ENCODE results near the gene FBXL22.
A peak's percentile ranks its signal among the peaks of the same experiment; 100 is the strongest.

Gene FBXL22

DNA sequence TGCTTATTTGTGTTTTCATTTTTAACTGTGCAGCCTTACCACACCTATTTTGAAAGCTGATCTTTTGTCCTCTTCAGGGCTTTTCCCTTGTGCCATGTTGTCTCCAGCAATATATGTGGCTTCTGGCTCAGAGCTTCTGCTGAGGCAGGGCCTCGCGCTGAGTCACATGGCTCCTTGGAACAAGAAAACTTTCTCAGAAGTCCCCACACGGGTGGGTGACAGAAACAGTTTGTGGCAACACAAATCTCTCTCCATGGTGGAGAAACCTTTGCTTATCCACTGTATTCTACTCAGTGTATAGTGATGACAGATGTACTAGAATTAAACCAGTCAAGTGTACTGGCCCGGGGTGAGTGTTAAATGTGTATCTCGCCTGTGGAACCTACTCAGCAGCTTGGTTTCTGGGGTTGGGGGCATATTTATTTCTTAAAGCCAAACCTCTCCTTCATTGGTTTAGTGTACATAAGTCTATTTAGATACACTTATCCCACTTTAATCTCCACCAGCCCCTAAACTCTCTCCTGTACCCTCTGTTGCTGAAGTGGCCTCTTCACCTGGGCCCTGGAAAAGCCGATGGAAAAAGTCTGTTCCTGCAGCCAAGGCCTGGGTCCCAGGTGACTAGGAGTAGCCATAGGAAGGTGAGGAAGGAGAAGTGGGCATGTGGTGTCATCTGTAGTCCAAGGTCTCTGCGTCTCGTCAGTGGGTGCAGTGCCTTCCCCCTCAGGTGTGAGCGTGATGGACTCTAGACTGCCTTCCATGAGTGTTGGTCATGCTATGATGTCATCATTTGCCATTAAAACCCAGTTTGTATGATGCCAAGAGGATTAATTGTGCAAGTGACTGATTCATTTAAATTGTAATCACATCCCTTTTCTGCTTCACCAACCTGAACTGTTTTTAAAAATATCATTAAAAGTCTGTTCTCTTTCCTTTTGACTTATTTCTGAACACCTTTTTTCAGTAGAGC is 3.2 kb upstream of the FBXL22 start:
- no peak for DNase-seq (ENCODE audit: low read depth)

DNA sequence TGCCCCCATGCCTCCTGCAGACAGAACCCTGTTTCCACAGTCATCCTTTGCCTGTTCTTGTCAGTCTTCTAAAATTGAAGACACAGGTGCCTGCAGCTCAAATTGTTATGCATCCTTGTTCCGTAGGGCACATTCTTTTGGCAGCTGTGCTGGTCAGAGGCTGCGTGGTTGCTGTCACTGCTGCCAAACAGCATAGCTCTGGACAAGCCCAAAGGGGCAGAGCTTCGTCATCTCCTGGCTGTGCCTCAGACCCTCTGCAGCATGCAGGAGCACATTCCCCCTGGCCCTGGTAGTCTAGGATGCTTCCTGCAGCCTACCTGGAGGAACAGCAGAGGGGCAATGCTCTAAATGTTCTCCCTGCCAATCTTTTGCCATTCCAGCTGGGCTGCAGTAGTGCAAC is 2.1 kb upstream of the FBXL22 start:
- no peak for DNase-seq (ENCODE audit: low read depth)

DNA sequence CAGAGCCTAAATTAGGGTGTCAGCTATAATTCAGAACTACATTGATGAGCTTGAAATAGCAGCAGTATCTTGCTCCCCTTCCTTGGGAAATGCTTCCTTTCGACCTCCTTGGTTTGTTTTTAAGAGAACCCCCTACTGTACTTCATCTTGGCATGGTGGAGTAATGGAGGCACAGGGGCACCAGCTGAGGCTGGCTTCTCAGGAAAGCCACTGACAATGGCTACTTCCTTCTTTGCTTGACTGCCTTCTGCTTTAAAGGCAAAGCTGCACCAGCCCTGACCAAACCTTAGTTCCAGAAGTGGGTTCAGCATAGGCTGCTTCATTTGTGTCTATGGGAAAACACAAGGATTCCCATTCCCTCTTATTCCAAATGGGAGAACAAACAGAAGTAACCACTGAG is 1.5 kb upstream of the FBXL22 start:
- no peak for DNase-seq (ENCODE audit: low read depth)

DNA sequence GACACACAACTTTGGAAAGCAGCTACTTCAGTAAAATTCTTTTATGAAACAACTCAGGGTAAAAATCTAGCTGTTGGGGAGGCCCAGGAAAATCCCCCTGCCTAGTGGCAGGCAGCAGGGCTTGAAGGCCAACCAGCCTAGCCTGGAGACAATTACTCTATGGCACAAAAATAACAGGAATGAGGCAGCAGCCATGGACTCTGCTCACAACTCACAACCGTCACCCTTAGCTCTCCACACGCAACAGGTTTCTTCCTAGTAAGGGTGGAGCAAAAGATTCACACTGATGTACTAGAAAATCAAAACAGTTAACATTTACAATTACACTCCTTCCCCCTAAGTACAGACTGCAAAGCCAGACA is 530 bp upstream of the FBXL22 start:
- no peak for DNase-seq (ENCODE audit: low read depth)

DNA sequence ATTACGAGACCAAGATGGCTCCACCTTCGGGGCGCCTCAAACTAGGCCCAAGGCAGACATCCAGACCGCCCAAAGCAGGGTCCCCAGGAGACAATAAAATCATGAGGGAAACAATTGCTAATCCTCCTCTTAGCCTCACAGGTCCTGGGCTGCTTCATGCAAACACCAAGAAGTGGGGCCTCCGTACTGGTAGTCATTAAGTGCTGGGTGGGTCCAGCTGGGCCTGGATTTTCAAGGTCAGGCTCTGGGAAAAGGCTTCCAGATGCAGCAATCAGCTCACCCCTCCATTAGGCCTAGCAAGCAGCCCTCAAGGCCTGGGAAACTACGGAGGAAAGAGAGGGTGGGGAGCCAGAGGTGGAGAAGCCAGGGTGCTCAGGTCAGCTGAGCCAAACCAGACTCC is 634 bp downstream of the FBXL22 start:
- no peak for DNase-seq (ENCODE audit: low read depth)

DNA sequence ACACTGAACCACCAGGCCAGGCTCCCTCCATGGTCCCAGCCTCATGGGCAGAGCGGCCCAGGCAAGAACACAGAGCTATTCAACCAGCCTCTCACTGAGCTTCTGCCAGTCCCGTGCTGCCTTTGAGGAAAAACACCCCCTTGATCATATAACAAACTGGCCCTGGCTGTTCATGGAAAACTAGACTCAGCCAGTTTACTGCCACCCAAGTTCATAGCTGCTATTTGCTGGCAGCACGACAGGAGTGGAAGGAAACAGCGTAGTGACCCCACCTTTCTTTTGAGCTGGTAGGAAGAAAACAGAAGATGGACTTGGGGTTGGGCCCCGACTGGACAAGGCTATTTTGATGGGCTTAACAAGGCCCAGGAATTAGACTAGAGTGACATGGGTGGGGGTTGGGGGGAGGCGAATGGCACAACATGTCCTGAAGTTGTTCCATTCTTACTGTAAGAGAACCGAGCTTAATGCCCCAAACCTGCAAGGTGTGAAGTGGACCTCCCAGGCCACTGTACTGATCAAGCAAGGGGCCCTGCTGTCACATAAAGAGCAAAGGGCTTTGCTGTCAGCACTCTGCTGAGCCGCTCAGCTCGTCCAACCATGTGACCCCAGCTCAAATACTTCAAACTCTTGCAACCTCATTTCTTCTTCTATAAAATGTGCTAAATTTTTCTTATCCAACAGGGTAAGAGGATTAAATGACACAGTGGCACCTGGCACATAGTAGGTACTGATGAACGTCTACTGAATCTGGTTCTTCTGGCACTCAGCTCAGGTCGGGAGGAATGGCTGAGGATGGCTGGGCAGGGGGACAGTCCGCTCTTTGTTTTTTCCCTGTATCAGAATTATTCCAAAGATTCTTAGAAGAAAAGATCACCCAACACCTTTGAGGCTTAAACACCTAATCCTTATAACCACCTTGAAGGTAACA is 1.6 kb downstream of the FBXL22 start:
- DNase-seq (ENCODE audit: low read depth), result no peak

DNA sequence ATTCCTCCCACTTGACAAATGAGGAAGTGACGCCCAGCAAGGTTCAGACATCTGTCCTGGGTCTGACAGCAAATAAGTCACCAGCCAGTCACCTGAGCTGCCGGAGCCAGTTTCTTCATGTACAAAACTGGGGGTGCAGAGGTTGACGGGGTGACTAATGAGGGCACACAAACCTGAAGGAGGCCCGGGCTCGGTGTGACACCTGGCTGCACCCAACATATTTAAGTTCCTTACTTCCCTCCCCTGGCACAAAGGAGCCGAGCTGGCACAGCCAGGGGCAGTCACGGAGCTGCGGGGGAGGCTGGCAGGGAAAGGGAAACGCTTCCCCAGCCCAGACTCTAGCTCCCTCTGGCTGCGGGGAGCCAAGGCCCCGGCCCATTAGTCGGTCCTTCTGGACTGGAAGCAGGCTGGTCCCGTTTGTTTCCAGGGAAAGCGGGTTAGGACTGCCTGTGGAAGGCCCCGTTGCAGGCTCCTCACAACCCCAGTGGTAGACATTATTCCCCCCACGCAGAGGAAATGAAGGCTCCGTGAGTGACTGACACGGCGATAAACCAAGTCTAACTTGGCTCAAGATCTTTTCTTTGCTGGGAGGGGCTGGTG is 2.3 kb downstream of the FBXL22 start:
- peak; percentile 24 for DNase-seq (ENCODE audit: low read depth)

DNA sequence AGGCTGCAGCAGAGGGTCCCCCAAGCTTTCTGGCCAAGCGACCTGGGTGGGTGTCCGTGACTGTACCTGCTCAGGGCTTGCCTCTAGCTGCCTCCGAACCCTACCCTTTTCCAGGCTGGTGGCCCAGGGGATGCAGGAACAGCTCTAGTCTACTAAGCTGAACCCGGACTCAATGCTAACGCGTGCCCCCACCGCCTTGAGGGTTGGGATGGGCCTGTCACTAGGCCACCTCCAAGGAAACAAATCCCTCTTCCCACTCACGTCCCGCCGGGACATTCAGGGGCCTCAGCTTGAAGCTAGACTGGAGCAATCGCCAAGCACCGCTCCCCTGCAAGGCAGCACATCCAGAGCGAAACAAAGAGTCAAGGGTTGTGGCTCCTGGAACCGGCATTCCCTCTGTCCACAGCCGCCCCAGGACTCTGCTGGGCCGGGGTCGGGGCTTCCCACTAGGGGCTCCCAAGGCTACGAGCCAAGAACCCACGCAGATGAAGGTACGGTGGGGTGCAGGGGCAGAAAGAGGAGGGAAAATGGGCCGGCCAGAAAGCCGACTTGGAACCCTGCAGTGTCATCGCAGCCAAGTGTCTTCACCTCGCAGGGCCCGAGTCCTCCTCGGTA is 2.9 kb downstream of the FBXL22 start:
- no peak for DNase-seq (ENCODE audit: low read depth)

DNA sequence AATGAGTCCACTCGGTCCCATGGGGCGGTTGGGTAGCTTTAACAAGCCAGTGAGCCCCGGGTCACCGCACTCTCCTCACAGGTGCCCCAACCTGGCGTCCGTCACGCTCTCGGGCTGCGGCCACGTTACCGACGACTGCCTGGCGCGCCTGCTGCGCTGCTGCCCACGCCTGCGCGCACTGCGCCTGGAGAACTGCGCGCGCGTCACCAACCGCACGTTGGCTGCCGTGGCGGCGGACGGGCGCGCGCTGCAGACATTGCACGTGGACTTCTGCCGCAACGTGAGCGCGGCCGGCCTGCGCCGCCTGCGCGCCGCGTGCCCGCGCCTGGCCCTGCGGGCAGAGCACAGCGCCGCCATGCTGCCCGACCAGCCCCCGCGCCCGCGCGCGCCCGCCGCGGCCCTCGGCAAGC is 3.4 kb downstream of the FBXL22 start:
- DNase-seq (ENCODE audit: low read depth), result peak; percentile 90

DNA sequence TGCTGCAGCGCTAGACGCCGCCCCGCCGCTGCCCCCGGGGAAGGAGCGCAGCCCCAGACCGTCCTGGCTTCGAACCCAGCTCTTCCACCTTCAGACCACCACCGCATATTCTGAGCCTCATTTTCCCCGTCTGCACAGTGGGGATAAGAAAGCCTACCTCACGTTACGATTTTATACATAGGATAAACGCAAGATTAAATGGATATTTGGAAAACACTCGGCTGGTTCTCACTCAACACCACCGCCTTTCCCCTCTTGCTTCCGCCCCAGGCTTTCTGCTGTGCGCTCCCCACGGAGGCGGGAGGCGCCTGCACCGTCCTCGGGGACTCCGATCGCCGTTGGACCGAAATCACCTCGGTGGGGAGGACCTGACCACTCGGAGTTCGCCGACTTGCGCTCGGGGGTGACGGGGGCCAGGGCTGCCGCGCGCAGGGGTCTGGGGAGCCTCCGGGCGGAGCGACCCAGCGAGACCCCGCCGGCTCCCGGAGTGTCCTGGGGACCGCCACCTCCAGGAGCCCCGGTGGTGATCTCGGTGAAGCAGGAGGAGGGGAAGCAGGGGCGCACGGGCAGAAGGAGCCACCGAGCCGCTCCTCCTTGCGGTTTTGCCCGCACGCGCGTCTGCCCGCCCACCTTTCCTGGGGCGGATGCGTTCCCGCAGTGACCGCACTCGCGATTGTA is 4.0 kb downstream of the FBXL22 start:
- DNase-seq (ENCODE audit: low read depth), result no peak

DNA sequence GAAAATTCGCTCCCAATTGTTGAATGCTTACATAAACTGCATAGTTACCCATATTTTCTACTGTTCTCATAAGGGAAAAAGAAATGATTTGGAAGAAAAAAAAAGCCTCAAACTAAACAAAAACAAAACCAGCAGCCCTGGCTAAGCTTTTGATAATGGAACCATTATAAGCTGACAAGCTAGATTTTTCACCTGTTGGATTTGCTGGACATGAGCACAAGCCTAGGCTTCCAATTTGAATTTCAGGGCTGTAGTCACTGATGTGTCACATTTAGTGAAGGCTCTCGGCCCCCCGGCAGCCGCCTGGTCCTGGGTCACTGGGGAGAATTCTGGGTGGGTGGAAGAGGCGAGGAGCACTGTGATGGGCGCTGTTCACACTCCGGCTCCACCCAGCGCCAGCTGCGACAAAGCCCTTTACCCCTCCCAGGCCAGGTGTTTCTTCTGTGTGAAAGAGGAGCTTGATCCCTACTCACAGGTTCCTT is 4.6 kb downstream of the FBXL22 start:
- no peak for DNase-seq (ENCODE audit: low read depth)

DNA sequence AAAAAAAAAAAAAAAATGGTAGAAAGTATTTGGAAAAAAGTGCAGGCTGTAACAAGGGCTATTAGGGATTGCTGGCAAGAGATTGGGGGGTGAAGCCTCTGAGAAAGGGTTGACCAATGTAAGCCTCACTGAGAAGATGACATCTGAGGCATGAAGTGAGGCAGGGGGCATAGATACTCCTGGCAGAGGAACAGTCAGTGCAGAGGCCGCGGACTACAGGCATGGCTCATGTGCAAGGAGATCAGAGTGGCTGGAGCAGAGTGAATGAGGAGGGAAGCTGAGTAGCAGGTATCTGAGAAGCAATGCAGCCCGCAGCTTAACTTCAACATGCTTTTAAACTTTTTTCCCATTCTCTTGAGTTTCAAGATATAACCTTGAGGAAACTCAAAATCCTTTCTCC is 5.4 kb downstream of the FBXL22 start:
- no peak for DNase-seq (ENCODE audit: low read depth)

DNA sequence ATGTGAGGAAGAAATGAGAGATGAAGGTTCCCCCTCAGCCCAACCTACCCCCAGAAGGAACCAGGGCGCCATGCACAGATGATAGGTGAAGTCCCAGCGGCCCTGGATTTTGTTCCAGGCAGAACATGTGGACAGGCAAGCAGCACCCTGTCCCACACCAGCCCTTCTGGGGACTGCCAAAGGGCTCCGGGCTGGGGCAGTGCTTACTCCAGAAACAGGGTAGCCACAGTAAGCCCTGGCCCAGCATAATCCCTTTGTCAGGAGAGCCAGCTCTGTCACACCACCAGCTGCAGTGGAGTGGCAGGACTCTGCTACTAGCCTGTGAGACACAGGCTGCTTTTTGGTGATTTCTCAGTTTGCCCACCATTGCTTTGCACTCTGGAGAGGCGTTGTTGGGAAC is 6.3 kb downstream of the FBXL22 start:
- no peak for DNase-seq (ENCODE audit: low read depth)

DNA sequence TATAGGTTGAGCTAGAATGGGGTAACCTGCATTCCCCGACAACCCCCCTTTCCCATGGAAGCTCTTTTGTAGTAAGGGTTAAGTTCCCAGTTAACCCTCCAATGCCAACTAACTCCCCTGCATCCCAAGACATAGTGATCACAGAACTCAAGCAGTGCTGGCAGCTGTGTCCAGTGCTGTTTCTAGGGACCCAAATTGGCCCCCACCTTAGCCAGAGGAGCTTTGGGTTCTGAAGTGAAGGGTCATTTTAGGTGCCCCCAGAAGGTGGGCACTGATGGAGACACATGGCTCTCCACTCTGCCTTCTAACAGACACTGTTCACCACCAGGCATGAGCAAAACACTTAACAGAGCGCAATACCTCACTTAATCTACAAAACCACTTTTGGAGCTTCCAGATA is 7.1 kb downstream of the FBXL22 start:
- DNase-seq (ENCODE audit: low read depth), result no peak

DNA sequence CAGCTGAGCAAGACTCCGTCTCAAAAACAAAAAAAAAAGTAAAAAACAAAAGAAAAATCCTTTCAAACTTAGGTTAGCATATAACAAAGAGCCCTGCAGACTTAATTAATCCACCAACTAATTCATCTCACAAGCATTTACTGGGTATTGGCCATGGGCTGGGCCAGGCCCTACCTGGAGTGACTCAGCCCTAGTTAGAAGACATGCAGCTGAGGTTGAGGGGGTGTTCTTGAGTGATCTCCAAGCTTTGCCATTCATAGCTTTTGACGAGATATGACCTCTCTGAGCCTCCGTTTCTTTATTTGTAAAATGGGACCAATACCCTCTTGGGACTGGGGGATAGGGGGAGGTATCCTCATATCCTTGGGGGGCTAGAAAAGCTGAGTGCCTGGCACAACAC is 7.8 kb downstream of the FBXL22 start:
- no peak for DNase-seq (ENCODE audit: low read depth)

DNA sequence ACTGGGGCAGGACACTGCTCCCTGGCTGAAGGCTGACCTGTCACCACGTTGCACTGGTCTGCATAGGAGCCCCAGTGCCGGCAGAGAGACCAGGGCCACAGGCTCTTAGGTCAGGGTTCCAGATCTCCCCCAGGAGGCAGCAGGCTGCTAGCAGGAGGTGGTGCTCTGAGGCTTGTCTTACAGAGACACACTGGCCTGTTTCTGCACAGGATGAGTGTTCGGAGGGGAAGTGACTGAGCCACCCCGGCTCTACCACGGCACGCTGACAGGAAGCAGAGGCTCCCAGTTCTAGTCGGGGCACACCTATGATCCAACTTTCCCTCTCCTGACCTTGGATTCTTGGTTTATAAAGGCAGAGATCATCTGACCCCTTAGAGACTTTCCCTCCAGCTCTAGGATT is 8.6 kb downstream of the FBXL22 start:
- no peak for DNase-seq (ENCODE audit: low read depth)

DNA sequence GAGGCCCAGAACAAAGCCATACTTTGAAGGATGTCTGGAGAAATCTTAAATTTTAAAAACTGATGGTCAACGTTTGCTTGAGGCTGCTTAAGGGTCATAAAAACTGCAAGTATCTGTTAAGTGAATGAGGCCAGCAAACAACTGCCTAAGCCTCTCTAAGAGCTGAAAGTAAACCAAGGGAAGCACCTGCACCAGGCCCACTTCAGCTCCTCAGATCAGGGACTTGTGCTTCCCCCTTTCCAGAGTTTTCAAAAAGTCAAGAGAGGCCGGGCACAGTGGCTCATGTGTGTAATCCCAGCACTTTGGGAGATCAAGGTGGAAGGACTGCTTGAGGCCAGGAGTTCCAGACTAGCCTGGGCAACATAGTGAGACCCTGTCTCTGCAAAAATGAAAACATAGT is 9.1 kb downstream of the FBXL22 start:
- no peak for DNase-seq (ENCODE audit: low read depth)

DNA sequence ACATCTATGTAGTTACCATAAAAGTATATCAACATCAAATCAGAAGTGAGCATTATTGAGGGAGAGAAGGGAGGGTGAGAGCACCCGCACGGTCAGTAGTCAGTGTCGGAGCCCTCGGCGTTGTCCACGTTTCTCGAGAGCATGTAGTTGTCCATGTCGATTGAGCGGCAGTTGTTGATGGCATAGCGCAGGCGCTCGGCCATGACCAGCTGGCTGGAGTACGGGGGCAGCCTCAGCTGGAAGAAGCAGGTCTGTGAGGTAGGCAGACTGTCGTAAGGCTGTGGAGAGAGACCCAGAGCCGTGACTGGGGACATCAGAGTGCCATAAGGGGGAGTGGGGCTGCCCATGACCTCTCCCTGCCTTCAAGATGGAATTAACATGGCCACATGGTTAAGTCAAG is 11.8 kb downstream of the FBXL22 start:
- DNase-seq (ENCODE audit: low read depth), result no peak

DNA sequence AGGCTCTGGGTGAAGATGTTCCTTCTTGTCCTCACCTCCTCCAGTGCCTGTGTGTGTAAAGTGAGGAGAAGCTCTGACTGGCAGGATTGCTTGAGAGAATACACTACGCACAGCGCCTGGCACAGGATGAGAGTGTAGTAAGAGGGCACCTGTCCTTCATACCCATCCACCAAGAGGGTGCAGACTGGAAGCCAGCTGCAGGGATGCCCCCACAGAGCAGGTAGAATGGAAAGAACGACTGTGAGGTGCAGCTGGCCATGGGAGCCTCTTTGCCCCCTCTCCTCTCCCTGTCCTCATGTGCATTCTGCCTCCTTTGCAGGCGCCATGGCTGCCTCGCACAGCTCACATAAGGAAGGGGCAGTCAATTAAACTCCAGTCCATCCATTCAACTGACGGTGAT is 12.3 kb downstream of the FBXL22 start:
- DNase-seq (ENCODE audit: low read depth), result no peak

DNA sequence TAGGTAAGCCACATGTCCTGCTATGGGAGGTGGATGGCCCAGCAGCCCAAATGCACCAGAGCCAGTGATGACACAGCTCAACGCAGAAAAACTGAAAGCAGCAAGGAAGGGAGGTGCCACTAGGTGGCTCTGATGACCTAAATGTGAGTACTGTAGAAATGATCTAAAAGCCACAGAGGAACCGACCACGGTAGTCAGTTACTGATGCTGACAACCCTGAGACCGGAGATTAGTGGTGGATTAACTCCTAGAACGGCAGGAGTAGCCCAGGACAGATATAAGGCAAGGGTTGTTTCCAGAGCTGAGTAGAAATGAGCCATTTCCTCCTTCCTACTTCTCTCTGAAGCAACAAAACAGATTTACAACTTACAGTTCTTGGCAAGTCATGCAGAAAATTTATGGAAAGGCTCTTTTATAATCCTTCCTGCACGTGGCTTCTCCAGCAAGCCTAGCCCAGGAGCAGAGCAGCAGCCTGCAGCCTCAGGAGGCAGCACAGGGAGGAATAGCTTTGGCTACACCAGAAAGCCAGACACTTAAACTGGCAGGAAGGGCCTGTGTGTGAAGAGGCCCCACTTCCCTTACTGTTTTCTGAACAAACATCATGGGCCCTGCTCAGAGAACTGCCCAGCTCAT is 13.1 kb downstream of the FBXL22 start:
- peak; percentile 99 for DNase-seq (ENCODE audit: low read depth)

DNA sequence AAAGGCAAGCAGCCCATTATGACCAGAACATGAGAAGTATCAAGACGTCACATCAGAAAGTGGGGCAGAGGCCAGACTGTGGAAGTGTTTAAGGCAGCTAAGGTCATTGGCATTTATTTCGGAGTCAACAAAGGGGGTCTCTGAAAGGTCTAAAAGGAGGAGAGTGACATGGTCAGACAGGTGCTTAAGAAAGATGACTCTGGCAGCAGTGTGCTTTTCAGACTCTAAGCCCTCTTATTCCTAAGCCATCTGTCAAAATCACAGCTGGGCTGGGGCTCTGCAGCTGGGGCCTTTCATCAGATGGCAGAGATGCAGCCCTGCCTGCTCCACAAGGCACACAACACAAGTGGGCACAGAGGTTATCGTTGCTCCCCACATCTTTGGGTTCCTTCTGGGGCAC is 14.0 kb downstream of the FBXL22 start:
- no peak for DNase-seq (ENCODE audit: low read depth)

All from amniotic epithelial cell (primary cell).